Breast epithelium (tissue), 4 donors: ENCODE data around the gene PLIN3. TPM values are rescaled to one million over a fixed set of nuclear protein-coding genes. Genes with fewer than 3 reads are reported as not detected.
"Not testable (repeated sequence)": the region's sequence is repeated elsewhere in the genome, so short reads cannot be mapped to it uniquely, and the experiment has no call there.

Experiments used
- DNase-seq, 2 donors: peaks; one replicate each; pipeline ENCODE4 v3.0.0-alpha.2; 2019; ENCODE audit warnings: low spot score in 2 of 2
- H3K27ac ChIP-seq, 2 donors: fragments of 200-600 bp; sonication (generic) in 1 of 2; one replicate each; pipeline ENCODE4 v1.5.1; 2016 to 2019; ENCODE audit warnings: mild to moderate bottlenecking in 1 of 2
- H3K27me3 ChIP-seq, 2 donors: fragments of 200-600 bp; sonication (generic) in 1 of 2; one replicate each; pipeline versions ENCODE4 v1.5.1 to v1.6.0; 2017 to 2019; ENCODE audit warnings: control low read depth in 1 of 2, mild to moderate bottlenecking in 1 of 2
- H3K36me3 ChIP-seq: fragments of 200-600 bp; one replicate; pipeline ENCODE4 v1.5.1; 2019
- H3K4me1 ChIP-seq, 2 donors: fragments of 200-600 bp; sonication (generic); one replicate each; pipeline ENCODE4 v1.5.1; 2016 to 2019; ENCODE audit warnings: control low read depth in 1 of 2
- H3K4me3 ChIP-seq, 3 donors: fragments of 200-600 bp; sonication (generic); 1 replicate in 2 of 3; 2 replicates in 1 of 3; pipeline ENCODE4 v1.5.1; 2016 to 2019; ENCODE audit warnings: mild to moderate bottlenecking in 3 of 3, moderate library complexity in 2 of 3
- H3K9me3 ChIP-seq, 2 donors: fragments of 200-600 bp; sonication (generic) in 1 of 2; one replicate each; pipeline ENCODE4 v1.5.1; 2016 to 2019; ENCODE audit warnings: control low read depth in 1 of 2
- POLR2A ChIP-seq: fragments of 450-650 bp; IDR thresholded peaks from one replicate; pipeline ENCODE4 v1.6.1; 2016; ENCODE audit warnings: antibody characterized with exemption, mild to moderate bottlenecking, moderate library complexity
- POLR2AphosphoS5 ChIP-seq, 3 donors: sonication (generic); formaldehyde crosslinking; IDR thresholded peaks; one replicate each; pipeline ENCODE4 v1.6.1; 2017; ENCODE audit warnings: antibody characterized with exemption in 3 of 3
- intact Hi-C: fragments of 100-400 bp; cut with DNase I; formaldehyde crosslinking; loops from one replicate; pipeline ENCODE4 v1.15.1; 2023; ENCODE audit warnings: low total_unique reads
- total RNA-seq, 3 donors: library from RNA; depleted of rRNA; stranded (reverse); fragments of >200 nt; gene quantifications; one replicate each; pipeline ENCODE4 v1.1.0, GENCODE V29; 2016
- TF ChIP-seq, protein P1 (sequence below), 3 donors: fragments of 450-650 bp; IDR thresholded peaks; one replicate each; pipeline ENCODE4 v1.5.1; 2016 to 2017; ENCODE audit warnings: antibody characterized with exemption in 3 of 3, mild to moderate bottlenecking in 3 of 3, moderate library complexity in 3 of 3

The PLIN3 gene
- total RNA-seq, 3 donors from 2014 or later: 50.1 to 77.3 (median 53.8) TPM

DNA sequence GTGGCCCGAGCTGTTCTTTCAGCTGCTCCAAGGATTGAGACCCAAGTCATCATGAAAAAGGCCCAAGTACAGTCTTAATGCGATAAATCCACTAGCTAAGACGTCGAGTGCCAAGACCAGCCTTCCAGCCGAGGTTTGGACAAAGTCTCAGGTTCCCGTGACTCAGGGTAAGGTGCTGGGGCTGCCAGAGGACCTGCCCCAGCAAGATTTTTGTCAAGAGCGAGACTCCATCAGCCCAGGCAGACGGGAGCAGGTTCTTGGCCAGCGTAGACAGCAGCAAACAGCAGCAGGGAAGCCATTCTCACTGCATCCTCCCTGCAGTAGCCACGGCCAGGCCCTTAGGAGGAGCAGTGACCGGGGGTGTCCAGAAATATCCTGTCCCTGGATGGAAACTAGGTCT, 72.5 kb downstream of the PLIN3 start:
- no peaks in the 10 kb centered on the region for H3K27me3 ChIP-seq
- TF ChIP-seq POLR2A: no peak
- no peak for TF ChIP-seq POLR2AphosphoS5 (IDR thresholded peaks at IDR 0.05)
- TF ChIP-seq, protein P1, sequence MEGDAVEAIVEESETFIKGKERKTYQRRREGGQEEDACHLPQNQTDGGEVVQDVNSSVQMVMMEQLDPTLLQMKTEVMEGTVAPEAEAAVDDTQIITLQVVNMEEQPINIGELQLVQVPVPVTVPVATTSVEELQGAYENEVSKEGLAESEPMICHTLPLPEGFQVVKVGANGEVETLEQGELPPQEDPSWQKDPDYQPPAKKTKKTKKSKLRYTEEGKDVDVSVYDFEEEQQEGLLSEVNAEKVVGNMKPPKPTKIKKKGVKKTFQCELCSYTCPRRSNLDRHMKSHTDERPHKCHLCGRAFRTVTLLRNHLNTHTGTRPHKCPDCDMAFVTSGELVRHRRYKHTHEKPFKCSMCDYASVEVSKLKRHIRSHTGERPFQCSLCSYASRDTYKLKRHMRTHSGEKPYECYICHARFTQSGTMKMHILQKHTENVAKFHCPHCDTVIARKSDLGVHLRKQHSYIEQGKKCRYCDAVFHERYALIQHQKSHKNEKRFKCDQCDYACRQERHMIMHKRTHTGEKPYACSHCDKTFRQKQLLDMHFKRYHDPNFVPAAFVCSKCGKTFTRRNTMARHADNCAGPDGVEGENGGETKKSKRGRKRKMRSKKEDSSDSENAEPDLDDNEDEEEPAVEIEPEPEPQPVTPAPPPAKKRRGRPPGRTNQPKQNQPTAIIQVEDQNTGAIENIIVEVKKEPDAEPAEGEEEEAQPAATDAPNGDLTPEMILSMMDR (IDR thresholded peaks at IDR 0.05): no peak
- H3K9me3 ChIP-seq: no peaks in the 10 kb centered on the region
- H3K36me3 ChIP-seq: no peaks in the 10 kb centered on the region
- peaks cover 3 to 13% of the 10 kb centered on the region in 2 donors for H3K4me1 ChIP-seq
- DNase-seq: no peak
- H3K4me3 ChIP-seq: peak overlapping the region in 1 of 3 donors; percentile 1
- intact Hi-C loops: no loop called here
- H3K27ac ChIP-seq: peak overlapping the region; percentile 45 to 64

- H3K27ac ChIP-seq, H3K27me3 ChIP-seq, H3K9me3 ChIP-seq, H3K36me3 ChIP-seq, DNase-seq, intact Hi-C loops: not testable (repeated sequence)
- peak overlapping the region in 2 of 3 donors; percentile 74 to 85 for H3K4me3 ChIP-seq
- peaks cover 3 to 12% of the 10 kb centered on the region in 2 donors for H3K4me1 ChIP-seq
Observed at GRCh38 chr19:4793278-4793677, 74.2 kb downstream of the PLIN3 start.

- H3K9me3 ChIP-seq, H3K27me3 ChIP-seq, H3K36me3 ChIP-seq, DNase-seq, intact Hi-C loops: not testable (repeated sequence)
- Histone ChIP-seq H3K4me3 (peak overlapping the region in 2 of 3 donors; percentile 74 to 85), H3K27ac (peak overlapping the region; percentile 89 to 93), H3K4me1 (peaks cover 3 to 12% of the 10 kb centered on the region in 2 donors)
Observed at GRCh38 chr19:4792866-4793195, 74.6 kb downstream of the PLIN3 start.

DNA sequence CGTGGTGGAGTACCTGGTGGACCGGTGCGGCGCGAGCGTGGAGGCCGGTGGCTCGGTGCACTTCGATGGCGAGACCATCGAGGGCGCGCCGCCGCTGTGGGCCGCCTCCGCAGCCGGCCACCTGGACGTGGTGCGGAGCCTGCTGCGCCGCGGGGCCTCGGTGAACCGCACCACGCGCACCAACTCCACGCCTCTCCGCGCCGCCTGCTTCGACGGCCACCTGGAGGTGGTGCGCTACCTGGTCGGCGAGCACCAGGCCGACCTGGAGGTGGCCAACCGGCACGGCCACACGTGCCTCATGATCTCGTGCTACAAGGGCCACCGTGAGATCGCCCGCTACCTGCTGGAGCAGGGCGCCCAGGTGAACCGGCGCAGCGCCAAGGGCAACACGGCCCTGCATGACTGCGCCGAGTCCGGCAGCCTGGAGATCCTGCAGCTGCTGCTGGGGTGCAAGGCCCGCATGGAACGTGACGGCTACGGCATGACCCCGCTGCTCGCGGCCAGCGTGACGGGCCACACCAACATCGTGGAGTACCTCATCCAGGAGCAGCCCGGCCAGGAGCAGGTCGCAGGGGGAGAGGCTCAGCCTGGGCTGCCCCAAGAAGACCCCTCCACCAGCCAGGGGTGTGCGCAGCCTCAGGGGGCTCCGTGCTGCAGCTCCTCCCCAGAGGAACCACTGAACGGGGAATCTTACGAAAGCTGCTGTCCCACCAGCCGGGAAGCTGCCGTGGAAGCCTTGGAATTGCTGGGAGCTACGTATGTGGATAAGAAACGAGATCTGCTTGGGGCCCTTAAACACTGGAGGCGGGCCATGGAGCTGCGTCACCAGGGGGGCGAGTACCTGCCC, 75.2 kb downstream of the PLIN3 start:
- H3K36me3 ChIP-seq, H3K27me3 ChIP-seq, H3K9me3 ChIP-seq, intact Hi-C loops, DNase-seq: not testable (repeated sequence)
- H3K4me1 ChIP-seq: peaks cover 3 to 12% of the 10 kb centered on the region in 2 donors
- H3K4me3 ChIP-seq: peak overlapping the region; percentile 74 to 91 (median 85)
- peak overlapping the region; percentile 89 to 93 for H3K27ac ChIP-seq

DNA sequence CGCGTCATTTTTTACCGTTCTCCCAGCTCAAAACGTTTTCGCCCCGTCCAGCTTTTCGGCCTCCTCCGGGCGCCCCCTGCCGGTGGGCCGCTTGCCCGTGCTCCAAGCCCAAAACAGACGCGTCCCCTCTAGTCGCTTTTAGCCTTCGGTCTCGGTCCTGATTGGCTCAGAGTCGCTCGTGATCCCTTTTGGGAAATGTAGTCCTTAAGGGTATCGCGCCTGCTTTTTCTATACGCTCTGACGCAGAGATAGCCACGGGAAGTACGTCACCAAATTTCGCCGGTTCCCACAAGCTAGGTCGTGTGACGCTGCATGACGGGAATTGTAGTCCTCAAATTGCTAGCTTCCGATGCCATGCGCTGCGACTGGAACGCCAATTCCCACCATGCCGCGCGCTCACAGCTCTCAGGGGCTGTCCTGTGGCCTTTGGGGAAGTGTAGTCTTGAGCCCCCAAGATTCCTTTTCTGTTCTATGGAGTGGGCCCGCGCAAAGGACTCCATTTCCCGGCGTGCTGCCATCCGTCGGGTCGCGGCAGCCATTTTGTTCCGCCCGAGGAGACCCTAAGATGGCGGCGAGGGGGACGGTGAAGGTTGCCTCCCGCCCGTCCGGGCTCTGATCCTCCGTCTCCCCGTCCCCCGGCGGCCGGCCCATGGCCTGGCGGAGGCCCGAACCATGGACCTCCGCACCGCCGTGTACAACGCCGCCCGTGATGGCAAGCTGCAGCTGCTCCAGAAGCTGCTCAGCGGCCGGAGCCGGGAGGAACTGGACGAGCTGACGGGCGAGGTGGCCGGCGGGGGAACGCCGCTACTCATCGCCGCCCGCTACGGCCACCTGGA, 76.1 kb downstream of the PLIN3 start, which contains the start of gene FEM1A:
Gene FEM1A, plus strand, starts transcription at position 552 of the 836 bp plus-strand sequence. Its CDS starts 121 bp downstream, at position 673.
- Histone ChIP-seq H3K36me3 (no peaks in the 10 kb centered on the region), H3K27ac (peak within 1 kb of the TSS; percentile 89 to 93), H3K4me3 (peak within 1 kb of the TSS; percentile 74 to 91 (median 85)), H3K4me1 (peaks cover 3 to 12% of the 10 kb centered on the region in 2 donors), H3K9me3 (no peaks in the 10 kb centered on the region), H3K27me3 (no peaks in the 10 kb centered on the region)
- intact Hi-C loops: no loop called here
- peak; percentile 99 to 100 for DNase-seq
- TF ChIP-seq, protein P1 (IDR thresholded peaks at IDR 0.05): peak; percentile 99 to 100 (median 99)
- TF ChIP-seq POLR2A (peak; percentile 74), POLR2AphosphoS5 (IDR thresholded peaks at IDR 0.05) (peak; percentile 89 to 97 (median 89))

Other genes starting within 250 kb of the PLIN3 start
- 1 to 10 TPM; 1.6 to 3.6 (median 2.9) TPM for gene TNFAIP8L1, start 228.2 kb downstream of the PLIN3 start, total RNA-seq
- gene MYDGF, start 197.3 kb downstream of the PLIN3 start, total RNA-seq: 10 to 100 TPM; 36.3 to 55.1 (median 42.1) TPM
- 10 to 100 TPM; 33.6 to 74.1 (median 49.6) TPM for gene DPP9, start 143.8 kb downstream of the PLIN3 start, total RNA-seq
- gene FEM1A, start 75.9 kb downstream of the PLIN3 start, total RNA-seq: 10 to 100 TPM; 10.4 to 17.6 (median 12.5) TPM
- 1 to 10 TPM; 3.5 to 5.2 (median 4.7) TPM for gene TICAM1, start 36.0 kb downstream of the PLIN3 start, total RNA-seq
- under 1 TPM in 1 of 3 donors, not detected in 2; 0.64 TPM for gene ARRDC5, start 35.2 kb upstream of the PLIN3 start, total RNA-seq
- gene UHRF1, start 41.8 kb upstream of the PLIN3 start, total RNA-seq: under 1 TPM; 0.32 to 0.66 (median 0.44) TPM
- 10 to 100 TPM; 25.0 to 55.3 (median 40.3) TPM for gene KDM4B, start 101.4 kb upstream of the PLIN3 start, total RNA-seq